D721Med (cell line): ENCODE measurements around the gene SLC44A3.

Experiments used
- DNase-seq: peaks from one replicate; pipeline ENCODE4 v3.0.0; 2011; ENCODE audit warnings: low spot score; ENCODE audit not compliant: insufficient read length
- FAIRE-seq: peaks from 2 replicates; lab custom pipeline; 2011; peaks lifted over from hg19 to GRCh38; lab: Jason Lieb, UNC
- CTCF ChIP-seq: IDR thresholded peaks from 2 replicates; pipeline ENCODE4 v1.5.1; 2012; ENCODE audit warnings: mild to moderate bottlenecking, control low read depth; ENCODE audit not compliant: insufficient read depth; ENCODE audit errors: missing control alignments

Gene SLC44A3

GRCh38 chr1:94929351-94930217, 109.4 kb downstream of the SLC44A3 start:
- FAIRE-seq, result no peak
- DNase-seq, result no peak
- TF ChIP-seq CTCF, result no peak

GRCh38 chr1:94931254-94931841, 111.2 kb downstream of the SLC44A3 start:
- DNase-seq (no peak), FAIRE-seq (no peak)
- no peak for TF ChIP-seq CTCF

- no peak for TF ChIP-seq CTCF
- FAIRE-seq (no peak), DNase-seq (no peak)
Measured at GRCh38 chr1:94934551-94934950, 114.4 kb downstream of the SLC44A3 start.

- FAIRE-seq (no peak), DNase-seq (no peak)
- TF ChIP-seq CTCF, result no peak
Measured at GRCh38 chr1:94935034-94935433, 114.9 kb downstream of the SLC44A3 start.

GRCh38 chr1:94935476-94935875, 115.3 kb downstream of the SLC44A3 start:
- FAIRE-seq (no peak), DNase-seq (no peak)
- no peak for TF ChIP-seq CTCF

- FAIRE-seq, result no peak
- TF ChIP-seq CTCF, result no peak
- no peak for DNase-seq
Measured at GRCh38 chr1:94936861-94937620, 116.9 kb downstream of the SLC44A3 start.
